Stimulated activated CD8-positive, alpha-beta memory T cell treated with anti-CD3 and anti-CD28 coated beads, Interleukin-7, amount 100 ng/mL, for 48 hours (primary cell): ENCODE data around the gene DLD.

Experiments
- DNase-seq, 2 donors: peaks; one replicate each; pipeline ENCODE4 v3.0.0-alpha.2; 2020; ENCODE audit warnings: low read depth in 1 of 2; ENCODE audit errors: extremely low read depth in 1 of 2

Gene DLD

GRCh38 chr7:107964510-107964909, 73.5 kb downstream of the DLD start:
- no peak for DNase-seq

- no peak for DNase-seq
These were observed 75.7 kb downstream of the DLD start for GRCh38 chr7:107966711-107967110.

- DNase-seq = no peak
These were observed 76.4 kb downstream of the DLD start for GRCh38 chr7:107967420-107967819.

GRCh38 chr7:107968449-107968848, 77.5 kb downstream of the DLD start:
- no peak for DNase-seq

- no peak for DNase-seq
These were observed 78.9 kb downstream of the DLD start for GRCh38 chr7:107969856-107970255.
